ENCODE data around the gene ELAVL4. TPM values are rescaled to one million over a fixed set of nuclear protein-coding genes. Genes with fewer than 3 reads are reported as not detected.

The ELAVL4 gene
- polyA plus RNA-seq, 3 donors: not detected

GRCh38 chr1:50148142-50148923 is 39.6 kb downstream of the ELAVL4 start:
- no peaks in the 10 kb centered on the region for H4K20me1 ChIP-seq (ENCODE audit: insufficient read depth, low read length)
- no peaks in the 10 kb centered on the region for H3K79me2 ChIP-seq (ENCODE audit: insufficient read depth, low read length)
- DNase-seq: no peak
- H3K9ac ChIP-seq (ENCODE audit: insufficient read depth, low read length, poor library complexity, severe bottlenecking): no peak overlapping the region
- no peaks in the 10 kb centered on the region for H3K4me1 ChIP-seq (ENCODE audit: control insufficient read depth in 1 of 2, insufficient read depth in 2 of 2, low read length in 2 of 2)
- Mint-ChIP-seq H3K9me3 (no peaks in the 10 kb centered on the region), H3K27me3 (ENCODE audit: low read depth in 3 of 3) (no peaks in the 10 kb centered on the region), H3K36me3 (no peaks in the 10 kb centered on the region), H3K4me3 (no peak overlapping the region), H3K27ac (no peak overlapping the region), H3K4me1 (no peaks in the 10 kb centered on the region)
- no peaks in the 10 kb centered on the region for H3K9me3 ChIP-seq (replicated peaks in 1 of 2; ENCODE audit: control insufficient read depth in 1 of 2, insufficient read depth in 1 of 2, low read length in 2 of 2)
- H3K27ac ChIP-seq (ENCODE audit: low read depth in 1 of 2, low read length in 2 of 2): no peak overlapping the region
- H3K4me2 ChIP-seq (replicated peaks; ENCODE audit: extremely low read depth, low read length, poor library complexity, severe bottlenecking): no peak overlapping the region
- H3K4me3 ChIP-seq (replicated peaks in 1 of 3; ENCODE audit: low read depth in 2 of 3, low read length in 3 of 3): no peak overlapping the region
- WGBS (ENCODE audit: insufficient coverage): 86% methylated on average over 1 of the region's 1 CpG
- intact Hi-C loops (cut with micrococcal nuclease): no loop called here
- no peaks in the 10 kb centered on the region for H3K36me3 ChIP-seq (replicated peaks in 1 of 2; ENCODE audit: control insufficient read depth in 1 of 2, insufficient read depth in 2 of 2, low read length in 2 of 2)
- no peaks in the 10 kb centered on the region for H3K27me3 ChIP-seq (ENCODE audit: control insufficient read depth in 2 of 2, insufficient read depth in 2 of 2, low read length in 2 of 2)
- no peak for TF ChIP-seq CTCF (IDR thresholded peaks at IDR 0.05)
- H2AFZ ChIP-seq (ENCODE audit: insufficient read depth, low read depth, low read length, poor library complexity, severe bottlenecking): no peak overlapping the region

DNA sequence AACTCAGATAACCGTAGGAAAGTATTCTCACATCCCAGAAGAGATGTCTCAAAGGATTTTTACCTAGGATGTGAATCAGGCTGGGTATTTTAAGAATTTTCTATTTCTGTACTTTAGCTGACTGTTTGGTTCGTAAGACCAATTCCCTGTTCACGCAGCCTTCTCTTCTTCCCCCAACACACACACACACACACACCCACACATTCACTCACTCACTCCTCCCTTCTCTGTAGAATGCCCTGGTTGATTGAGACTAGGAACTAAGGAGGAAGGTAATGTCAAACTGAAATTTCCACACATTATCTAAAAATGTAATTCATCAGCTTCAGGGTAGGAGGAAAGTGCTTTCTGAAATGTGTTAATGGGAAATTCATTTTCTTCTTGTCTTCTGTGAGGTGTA is 43.5 kb downstream of the ELAVL4 start:
- Mint-ChIP-seq H3K4me3 (no peak overlapping the region), H3K4me1 (peaks cover 9% of the 10 kb centered on the region), H3K36me3 (no peaks in the 10 kb centered on the region), H3K27ac (no peak overlapping the region), H3K9me3 (no peaks in the 10 kb centered on the region), H3K27me3 (ENCODE audit: low read depth in 3 of 3) (peaks cover 0 to 3% (median 0%) of the 10 kb centered on the region in 3 donors)
- Histone ChIP-seq H3K4me1 (ENCODE audit: control insufficient read depth in 1 of 2, insufficient read depth in 2 of 2, low read length in 2 of 2) (peaks cover 0 to 8% of the 10 kb centered on the region in 2 donors), H3K4me2 (replicated peaks; ENCODE audit: extremely low read depth, low read length, poor library complexity, severe bottlenecking) (no peak overlapping the region), H3K9me3 (replicated peaks in 1 of 2; ENCODE audit: control insufficient read depth in 1 of 2, insufficient read depth in 1 of 2, low read length in 2 of 2) (no peaks in the 10 kb centered on the region), H3K27ac (ENCODE audit: low read depth in 1 of 2, low read length in 2 of 2) (no peak overlapping the region), H3K9ac (ENCODE audit: insufficient read depth, low read length, poor library complexity, severe bottlenecking) (no peak overlapping the region), H3K4me3 (replicated peaks in 1 of 3; ENCODE audit: low read depth in 2 of 3, low read length in 3 of 3) (no peak overlapping the region), H3K27me3 (ENCODE audit: control insufficient read depth in 2 of 2, insufficient read depth in 2 of 2, low read length in 2 of 2) (no peaks in the 10 kb centered on the region), H3K36me3 (replicated peaks in 1 of 2; ENCODE audit: control insufficient read depth in 1 of 2, insufficient read depth in 2 of 2, low read length in 2 of 2) (no peaks in the 10 kb centered on the region), H2AFZ (ENCODE audit: insufficient read depth, low read depth, low read length, poor library complexity, severe bottlenecking) (no peak overlapping the region), H4K20me1 (ENCODE audit: insufficient read depth, low read length) (no peaks in the 10 kb centered on the region), H3K79me2 (ENCODE audit: insufficient read depth, low read length) (no peaks in the 10 kb centered on the region)
- intact Hi-C loops (cut with micrococcal nuclease): no loop called here
- no peak for TF ChIP-seq CTCF (IDR thresholded peaks at IDR 0.05)
- no peak for DNase-seq
- WGBS (ENCODE audit: insufficient coverage): no CpG with 5 or more reads among the region's 3 CpGs

All from CD14-positive monocyte (primary cell).